ENCODE measurements around the gene SHBG.

Gene SHBG

GRCh38 chr17:7629939-7630571 lies at the start of gene SHBG:
SHBG (plus strand) TSS chr17:7630135; CDS start chr17:7630173, 38 bp downstream.
- H3K9ac ChIP-seq (ENCODE audit: insufficient read length, low read depth) = no peak within 1 kb of the TSS
- H3K27me3 ChIP-seq (ENCODE audit: insufficient read depth, insufficient read length) = no peaks in the 10 kb centered on the region
- no peak for DNase-seq (ENCODE audit: low read depth, low spot score)
- TF ChIP-seq YY1 (IDR thresholded peaks at IDR 0.05; ENCODE audit: insufficient read depth, insufficient read length) = no peak
- no peak for TF ChIP-seq SUZ12 (IDR thresholded peaks at IDR 0.05; ENCODE audit: extremely low read depth, insufficient read depth, insufficient read length)
- no peak within 1 kb of the TSS for H3K4me3 ChIP-seq (ENCODE audit: insufficient read length, low read depth)
- H3K4me1 ChIP-seq (ENCODE audit: insufficient read depth, insufficient read length) = peaks cover 2% of the 10 kb centered on the region
- no peaks in the 10 kb centered on the region for H3K9me3 ChIP-seq (ENCODE audit: insufficient read depth, low read length)
- H3K36me3 ChIP-seq (ENCODE audit: insufficient read depth, insufficient read length, low read length) = peaks cover 2% of the 10 kb centered on the region

GRCh38 chr17:7580604-7581575 lies 49.0 kb upstream of the SHBG start:
- DNase-seq (ENCODE audit: low read depth, low spot score) = no peak

GRCh38 chr17:7582396-7583252 lies 47.3 kb upstream of the SHBG start:
- no peak for DNase-seq (ENCODE audit: low read depth, low spot score)
- peak overlapping the region; percentile 74 for H3K4me3 ChIP-seq (ENCODE audit: insufficient read length, low read depth)
- peak overlapping the region; percentile 93 for H3K9ac ChIP-seq (ENCODE audit: insufficient read length, low read depth)
- no peaks in the 10 kb centered on the region for H3K27me3 ChIP-seq (ENCODE audit: insufficient read depth, insufficient read length)
- no peak for TF ChIP-seq SUZ12 (IDR thresholded peaks at IDR 0.05; ENCODE audit: extremely low read depth, insufficient read depth, insufficient read length)
- TF ChIP-seq ZNF274 (IDR thresholded peaks at IDR 0.05; ENCODE audit: low read depth, low read length) = no peak
- no peak for TF ChIP-seq YY1 (IDR thresholded peaks at IDR 0.05; ENCODE audit: insufficient read depth, insufficient read length)
- peaks cover 14% of the 10 kb centered on the region for H3K4me1 ChIP-seq (ENCODE audit: insufficient read depth, insufficient read length)
- H3K9me3 ChIP-seq (ENCODE audit: insufficient read depth, low read length) = no peaks in the 10 kb centered on the region
- H3K36me3 ChIP-seq (ENCODE audit: insufficient read depth, insufficient read length, low read length) = peaks cover 55% of the 10 kb centered on the region

More at GRCh38 chr17:7580604-7581575, 49.0 kb upstream of the SHBG start:
- peaks cover 12% of the 10 kb centered on the region for H3K4me1 ChIP-seq (ENCODE audit: insufficient read depth, insufficient read length)
- no peak overlapping the region for H3K4me3 ChIP-seq (ENCODE audit: insufficient read length, low read depth)
- no peak for TF ChIP-seq YY1 (IDR thresholded peaks at IDR 0.05; ENCODE audit: insufficient read depth, insufficient read length)
- H3K9ac ChIP-seq (ENCODE audit: insufficient read length, low read depth) = peak overlapping the region; percentile 32
- H3K27me3 ChIP-seq (ENCODE audit: insufficient read depth, insufficient read length) = no peaks in the 10 kb centered on the region
- peaks cover 61% of the 10 kb centered on the region for H3K36me3 ChIP-seq (ENCODE audit: insufficient read depth, insufficient read length, low read length)
- no peaks in the 10 kb centered on the region for H3K9me3 ChIP-seq (ENCODE audit: insufficient read depth, low read length)

- Histone ChIP-seq H3K4me3 (ENCODE audit: insufficient read length, low read depth) (peak within 1 kb of the TSS; percentile 74), H3K4me1 (ENCODE audit: insufficient read depth, insufficient read length) (peaks cover 13% of the 10 kb centered on the region), H3K36me3 (ENCODE audit: insufficient read depth, insufficient read length, low read length) (peaks cover 56% of the 10 kb centered on the region), H3K9me3 (ENCODE audit: insufficient read depth, low read length) (no peaks in the 10 kb centered on the region), H3K9ac (ENCODE audit: insufficient read length, low read depth) (peak within 1 kb of the TSS; percentile 93), H3K27me3 (ENCODE audit: insufficient read depth, insufficient read length) (no peaks in the 10 kb centered on the region)
- TF ChIP-seq YY1 (IDR thresholded peaks at IDR 0.05; ENCODE audit: insufficient read depth, insufficient read length) (peak; percentile 78), SUZ12 (IDR thresholded peaks at IDR 0.05; ENCODE audit: extremely low read depth, insufficient read depth, insufficient read length) (no peak)
- peak; percentile 89 for DNase-seq (ENCODE audit: low read depth, low spot score)
These were observed 46.5 kb upstream of the SHBG start, which contains the start of gene MPDU1 for GRCh38 chr17:7583253-7584109. MPDU1 (plus strand) TSS chr17:7583852; CDS start chr17:7583863, 11 bp downstream.

GRCh38 chr17:7586673-7587419 lies 43.1 kb upstream of the SHBG start:
- no peak overlapping the region for H3K4me3 ChIP-seq (ENCODE audit: insufficient read length, low read depth)
- H3K9me3 ChIP-seq (ENCODE audit: insufficient read depth, low read length) = no peaks in the 10 kb centered on the region
- DNase-seq (ENCODE audit: low read depth, low spot score) = no peak
- H3K27me3 ChIP-seq (ENCODE audit: insufficient read depth, insufficient read length) = no peaks in the 10 kb centered on the region
- H3K9ac ChIP-seq (ENCODE audit: insufficient read length, low read depth) = peak overlapping the region; percentile 42
- H3K4me1 ChIP-seq (ENCODE audit: insufficient read depth, insufficient read length) = peaks cover 21% of the 10 kb centered on the region
- no peak for TF ChIP-seq YY1 (IDR thresholded peaks at IDR 0.05; ENCODE audit: insufficient read depth, insufficient read length)
- TF ChIP-seq ZNF274 (IDR thresholded peaks at IDR 0.05; ENCODE audit: low read depth, low read length) = no peak
- H3K36me3 ChIP-seq (ENCODE audit: insufficient read depth, insufficient read length, low read length) = peaks cover 51% of the 10 kb centered on the region
